Measurements from ENCODE around the gene KCNA10.

DNA sequence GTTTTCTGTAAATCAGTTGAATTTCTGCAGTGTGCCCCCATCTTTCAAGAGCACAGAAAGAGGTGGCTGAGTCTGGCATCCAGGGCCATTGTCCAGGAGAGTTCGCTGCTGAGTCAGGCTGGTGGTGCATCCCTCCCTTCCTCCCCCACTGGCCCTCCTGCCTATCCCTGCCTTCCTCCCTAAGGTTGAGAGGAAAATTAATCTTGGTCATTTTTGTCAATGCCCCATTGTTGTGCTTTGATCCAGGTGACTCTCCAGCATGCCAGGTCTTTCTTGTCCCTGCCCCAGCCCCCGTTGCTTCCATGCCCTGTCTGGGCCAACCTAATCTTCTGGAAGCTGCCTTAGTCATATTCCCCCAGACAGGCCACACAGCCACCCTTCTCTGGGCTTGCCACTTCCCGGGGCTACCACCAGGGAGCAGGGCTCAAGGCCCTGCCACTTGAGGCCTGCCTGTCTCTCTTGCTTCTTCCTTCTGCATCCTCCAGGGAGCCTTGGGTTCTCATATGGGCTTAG lies 41.5 kb downstream of the KCNA10 start:
- TF ChIP-seq POLR2A (IDR thresholded peaks at IDR 0.05) (no peak), POLR2AphosphoS5 (IDR thresholded peaks at IDR 0.05) (no peak)

Data from prostate gland (tissue), 1 donor.